DND-41 (cell line): ENCODE measurements around the gene CEP57L1.

Experiments
- ATAC-seq: fragments of 200-7000 bp; cut with Tn5 transposase; 3 replicates; pipeline ENCODE4 v1.9.1; 2021; ENCODE audit warnings: low read depth; ENCODE audit not compliant: insufficient read depth
- DNase-seq: peaks from one replicate; pipeline ENCODE4 v3.0.0-alpha.2; 2020
- H2AFZ ChIP-seq: 2 replicates; pipeline ENCODE4 v1.6.0; 2012; ENCODE audit warnings: low read depth, low read length
- H3K27ac ChIP-seq: 2 replicates; pipeline ENCODE4 v1.5.1; 2012; ENCODE audit warnings: low read length, inconsistent platforms
- H3K27me3 ChIP-seq: fragments of 200-600 bp; sonication (generic); 2 replicates; pipeline ENCODE4 v1.6.0; 2012; ENCODE audit warnings: low read length, mild to moderate bottlenecking, inconsistent platforms; ENCODE audit not compliant: insufficient read depth, poor library complexity
- H3K36me3 ChIP-seq: 2 replicates; pipeline ENCODE4 v1.5.1; 2012; ENCODE audit warnings: low read length, inconsistent platforms; ENCODE audit not compliant: insufficient read depth
- H3K4me1 ChIP-seq: 2 replicates; pipeline ENCODE4 v1.5.1; 2012; ENCODE audit warnings: mild to moderate bottlenecking, low read length; ENCODE audit not compliant: insufficient read depth
- H3K4me2 ChIP-seq: 2 replicates; pipeline ENCODE4 v1.6.0; 2012; ENCODE audit warnings: mild to moderate bottlenecking, moderate library complexity, low read length, inconsistent platforms; ENCODE audit not compliant: insufficient read depth
- H3K4me3 ChIP-seq, 2 experiments: fragments of 200-600 bp in 1 of 2; shearing (Covaris generic) in 1 of 2; 2 replicates each; pipeline ENCODE4 v1.5.1; 2012 to 2016; ENCODE audit warnings: inconsistent platforms in 2 of 2, low read length in 2 of 2, mild to moderate bottlenecking in 2 of 2, low read depth in 1 of 2, moderate library complexity in 1 of 2
- H3K79me2 ChIP-seq: 2 replicates; pipeline ENCODE4 v1.6.0; 2012; ENCODE audit warnings: low read length, inconsistent platforms; ENCODE audit not compliant: insufficient read depth
- H3K9ac ChIP-seq: 2 replicates; pipeline ENCODE4 v1.6.0; 2012; ENCODE audit warnings: low read depth, mild to moderate bottlenecking, inconsistent platforms, low read length, moderate library complexity
- H3K9me3 ChIP-seq: 2 replicates; pipeline ENCODE4 v1.5.1; 2012; ENCODE audit warnings: low read length, moderate library complexity, mild to moderate bottlenecking, inconsistent platforms; ENCODE audit not compliant: insufficient read depth, severe bottlenecking
- H4K20me1 ChIP-seq: 2 replicates; pipeline ENCODE4 v1.6.0; 2012; ENCODE audit warnings: low read length; ENCODE audit not compliant: insufficient read depth
- CTCF ChIP-seq: IDR thresholded peaks from 2 replicates; pipeline ENCODE4 v1.5.1; 2012; ENCODE audit warnings: borderline replicate concordance, low read length, moderate library complexity, mild to moderate bottlenecking; ENCODE audit not compliant: poor library complexity, severe bottlenecking; ENCODE audit errors: extremely low read depth
- EZH2 ChIP-seq: IDR thresholded peaks from 3 replicates; pipeline ENCODE4 v1.6.1; 2012; ENCODE audit warnings: borderline replicate concordance, low read depth, mild to moderate bottlenecking, moderate library complexity, low read length, inconsistent platforms; ENCODE audit not compliant: severe bottlenecking

Gene CEP57L1

GRCh38 chr6:109093732-109094415 lies 1.4 kb upstream of the CEP57L1 start:
- Histone ChIP-seq H4K20me1 (no peaks in the 10 kb centered on the region), H3K27me3 (no peaks in the 10 kb centered on the region), H3K9ac (peak overlapping the region; percentile 75), H2AFZ (peak overlapping the region; percentile 93), H3K4me1 (peaks cover 45% of the 10 kb centered on the region), H3K4me2 (peak overlapping the region; percentile 82), H3K36me3 (no peaks in the 10 kb centered on the region), H3K4me3 (peak overlapping the region; percentile 51 to 71), H3K27ac (peak overlapping the region; percentile 80), H3K79me2 (peaks cover 34% of the 10 kb centered on the region), H3K9me3 (no peaks in the 10 kb centered on the region)
- DNase-seq: no peak
- no peak for ATAC-seq
- TF ChIP-seq CTCF (no peak), EZH2 (no peak)

- TF ChIP-seq CTCF (no peak), EZH2 (no peak)
- H3K9me3 ChIP-seq: no peaks in the 10 kb centered on the region
- peak within 1 kb of the TSS; percentile 98 for H3K27ac ChIP-seq
- peaks cover 38% of the 10 kb centered on the region for H3K79me2 ChIP-seq
- peak within 1 kb of the TSS; percentile 93 for H2AFZ ChIP-seq
- H4K20me1 ChIP-seq: no peaks in the 10 kb centered on the region
- DNase-seq (peak; percentile 99), ATAC-seq (peak; percentile 81)
- peak within 1 kb of the TSS; percentile 75 for H3K9ac ChIP-seq
- H3K36me3 ChIP-seq: no peaks in the 10 kb centered on the region
- H3K4me3 ChIP-seq: peak within 1 kb of the TSS; percentile 51 to 71
- H3K4me2 ChIP-seq: peak within 1 kb of the TSS; percentile 82
- no peaks in the 10 kb centered on the region for H3K27me3 ChIP-seq
- peaks cover 45% of the 10 kb centered on the region for H3K4me1 ChIP-seq
Measured at GRCh38 chr6:109094416-109095035, 781 bp upstream of the CEP57L1 start, which contains the start of gene SESN1. TSS of gene SESN1 (minus strand) at chr6:109094846. CDS start at chr6:109094073, 773 bp downstream.

- DNase-seq (no peak), ATAC-seq (no peak)
- Histone ChIP-seq H3K79me2 (peaks cover 44% of the 10 kb centered on the region), H3K27ac (peak overlapping the region; percentile 98), H3K9me3 (no peaks in the 10 kb centered on the region), H4K20me1 (no peaks in the 10 kb centered on the region), H3K4me2 (peak overlapping the region; percentile 82), H3K4me1 (peaks cover 45% of the 10 kb centered on the region), H3K9ac (peak overlapping the region; percentile 75), H2AFZ (peak overlapping the region; percentile 93), H3K27me3 (no peaks in the 10 kb centered on the region), H3K4me3 (peak overlapping the region; percentile 51 to 71), H3K36me3 (peaks cover 7% of the 10 kb centered on the region; the same call in 1 of the 2 replicates)
- no peak for TF ChIP-seq CTCF
- no peak for TF ChIP-seq EZH2
Measured at GRCh38 chr6:109095835-109096084, 453 bp downstream of the CEP57L1 start.
